HG03139 (cell line): ENCODE results near the gene PYROXD2.

ENCODE experiments used
- ATAC-seq: cut with Tn5 transposase; IDR thresholded peaks from one replicate; pipeline ENCODE4 v1.9.1; 2021; ENCODE audit not compliant: unreplicated experiment

PYROXD2 gene

GRCh38 chr10:98416606-98417388 is 1.8 kb upstream of the PYROXD2 start:
- no peak for ATAC-seq

GRCh38 chr10:98415731-98416119 is 743 bp upstream of the PYROXD2 start:
- no peak for ATAC-seq

- ATAC-seq: no peak
Measured at GRCh38 chr10:98414578-98414931, 427 bp downstream of the PYROXD2 start.

GRCh38 chr10:98411768-98412167 is 3.2 kb downstream of the PYROXD2 start:
- no peak for ATAC-seq

- no peak for ATAC-seq
Measured at GRCh38 chr10:98411166-98411565, 3.8 kb downstream of the PYROXD2 start.

- ATAC-seq: no peak
Measured at GRCh38 chr10:98410759-98411158, 4.2 kb downstream of the PYROXD2 start.

GRCh38 chr10:98410135-98410743 is 4.7 kb downstream of the PYROXD2 start:
- ATAC-seq: no peak

- no peak for ATAC-seq
Measured at GRCh38 chr10:98408799-98409198, 6.2 kb downstream of the PYROXD2 start.

- no peak for ATAC-seq
Measured at GRCh38 chr10:98407744-98408241, 7.2 kb downstream of the PYROXD2 start.

GRCh38 chr10:98407017-98407743 is 7.8 kb downstream of the PYROXD2 start:
- no peak for ATAC-seq

GRCh38 chr10:98405422-98405821 is 9.6 kb downstream of the PYROXD2 start:
- no peak for ATAC-seq

- no peak for ATAC-seq
Measured at GRCh38 chr10:98404571-98405359, 10.2 kb downstream of the PYROXD2 start.

GRCh38 chr10:98403812-98404504 is 11.0 kb downstream of the PYROXD2 start:
- ATAC-seq: no peak

GRCh38 chr10:98402931-98403718 is 11.9 kb downstream of the PYROXD2 start:
- ATAC-seq: no peak

GRCh38 chr10:98402478-98402877 is 12.5 kb downstream of the PYROXD2 start:
- ATAC-seq: no peak

- ATAC-seq: no peak
Measured at GRCh38 chr10:98400482-98400881, 14.5 kb downstream of the PYROXD2 start.

GRCh38 chr10:98399784-98400183 is 15.2 kb downstream of the PYROXD2 start:
- no peak for ATAC-seq

- ATAC-seq: no peak
Measured at GRCh38 chr10:98397089-98397600, 17.8 kb downstream of the PYROXD2 start.
